ENCODE measurements around the gene FASN.

DNA sequence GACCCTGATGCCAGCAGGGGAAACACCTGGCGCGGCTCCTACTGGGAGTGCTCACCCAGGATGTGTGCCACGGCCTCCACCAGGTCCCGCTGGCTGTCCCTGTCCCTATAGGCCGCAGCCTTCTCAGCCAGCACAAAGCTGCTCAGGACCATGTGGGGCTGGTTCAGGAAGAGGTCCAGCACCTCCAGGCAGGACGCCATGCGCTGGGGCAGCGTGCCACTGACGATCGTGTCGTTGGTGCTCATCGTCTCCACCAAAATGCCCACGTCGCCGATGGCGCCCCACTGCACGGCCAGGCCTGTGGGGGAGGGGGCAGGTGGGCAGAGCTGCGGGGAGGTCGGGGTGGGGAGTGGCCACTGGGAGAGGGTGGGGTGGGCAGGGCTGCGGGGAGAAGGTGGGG, 16.5 kb downstream of the FASN start:
- TF ChIP-seq FOXK2 (IDR thresholded peaks at IDR 0.05) (no peak), ELF4 (IDR thresholded peaks at IDR 0.05) (no peak), FOXA1 (IDR thresholded peaks at IDR 0.05) (no peak), SP1 (IDR thresholded peaks at IDR 0.05) (no peak), ARNT (IDR thresholded peaks at IDR 0.05) (no peak), L3MBTL2 (conservative IDR thresholded peaks at IDR 0.05) (no peak), SUZ12 (IDR thresholded peaks at IDR 0.05) (no peak)

All from HEK293T (cell line).